ENCODE data around the gene RNU2-63P.
A peak's percentile ranks its signal among the peaks of the same experiment; 100 is the strongest.
"Not testable (repeated sequence)": the region's sequence is repeated elsewhere in the genome, so short reads cannot be mapped to it uniquely, and the experiment has no call there.

The RNU2-63P gene

DNA sequence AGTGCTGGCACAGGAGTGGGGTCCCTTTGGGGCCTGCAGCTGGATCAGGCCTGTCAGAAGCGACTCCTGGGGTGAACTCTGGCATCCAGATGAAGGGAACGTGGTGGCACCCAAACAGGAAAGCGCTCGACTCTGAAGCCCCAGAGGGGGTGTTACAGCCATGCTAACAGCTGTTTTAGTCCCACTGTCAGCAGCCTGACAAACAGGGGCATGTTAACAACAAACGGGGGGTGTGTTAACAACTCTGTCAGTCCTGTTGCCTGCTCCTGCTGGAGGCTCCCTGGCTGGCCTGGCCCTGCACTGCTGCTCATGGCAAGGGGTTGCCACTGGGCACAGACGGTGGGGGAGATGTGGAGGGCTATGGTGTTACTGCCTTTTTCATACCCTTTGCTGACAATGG, 2.6 kb upstream of the RNU2-63P start:
- Histone ChIP-seq H3K9me3 (ENCODE audit: low read length) (no peaks in the 10 kb centered on the region), H2AFZ (ENCODE audit: low read depth, low read length) (no peak overlapping the region), H3K36me3 (ENCODE audit: insufficient read depth, low read length) (no peaks in the 10 kb centered on the region), H3K4me1 (ENCODE audit: insufficient read depth, low read length) (peaks cover 24% of the 10 kb centered on the region), H3K27me3 (ENCODE audit: insufficient read depth, low read length) (no peaks in the 10 kb centered on the region), H3K4me3 (ENCODE audit: low read length) (no peak overlapping the region)

DNA sequence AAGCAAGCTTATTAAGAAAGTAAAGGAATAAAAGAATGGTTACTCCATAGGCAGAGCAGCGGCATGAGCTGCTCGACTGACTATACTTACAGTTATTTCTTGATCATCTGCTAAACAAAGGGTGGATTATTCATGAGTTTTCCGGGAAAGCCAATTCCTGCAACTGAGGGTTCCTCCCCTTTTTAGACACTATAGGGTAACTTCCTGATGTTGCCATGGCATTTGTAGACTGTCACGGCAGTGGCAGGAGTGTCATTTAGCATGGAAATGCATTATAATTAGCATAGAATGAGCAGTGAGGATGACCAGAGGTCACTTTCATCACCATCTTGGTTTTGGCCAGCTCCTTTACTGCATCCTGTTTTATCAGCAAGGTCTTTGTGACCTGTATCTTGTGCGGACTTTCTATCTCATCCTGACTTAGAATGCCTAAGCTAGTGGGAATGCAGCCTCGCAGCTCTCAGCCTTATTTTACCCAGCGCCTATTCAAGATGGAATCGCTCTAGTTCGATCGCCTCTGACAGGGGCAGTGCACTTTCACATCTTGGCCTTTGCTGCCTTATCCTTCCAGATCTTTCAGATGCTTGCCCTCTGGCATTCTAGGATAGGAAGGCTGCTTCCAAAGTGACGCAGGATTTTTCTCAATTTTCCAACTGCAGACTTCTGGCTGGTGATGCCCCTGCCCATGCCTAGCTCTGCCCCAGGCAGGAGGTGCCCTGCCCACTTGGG, 1.9 kb upstream of the RNU2-63P start:
- H3K9me3 ChIP-seq (ENCODE audit: low read length); H2AFZ ChIP-seq (ENCODE audit: low read depth, low read length); H3K36me3 ChIP-seq (ENCODE audit: insufficient read depth, low read length); H3K27me3 ChIP-seq (ENCODE audit: insufficient read depth, low read length): not testable (repeated sequence)
- Histone ChIP-seq H3K4me3 (ENCODE audit: low read length) (peak overlapping the region; percentile 61), H3K4me1 (ENCODE audit: insufficient read depth, low read length) (peaks cover 24% of the 10 kb centered on the region)

- H2AFZ ChIP-seq (ENCODE audit: low read depth, low read length) = not testable (repeated sequence)
- H3K4me3 ChIP-seq (ENCODE audit: low read length) = peak overlapping the region; percentile 61
These were observed 1.4 kb upstream of the RNU2-63P start for GRCh38 chr2:88017780-88018038.

GRCh38 chr2:88016960-88017779, 823 bp upstream of the RNU2-63P start:
- Histone ChIP-seq H3K4me3 (ENCODE audit: low read length) (peak overlapping the region; percentile 61), H2AFZ (ENCODE audit: low read depth, low read length) (peak overlapping the region; percentile 22), H3K36me3 (ENCODE audit: insufficient read depth, low read length) (no peaks in the 10 kb centered on the region), H3K27me3 (ENCODE audit: insufficient read depth, low read length) (no peaks in the 10 kb centered on the region), H3K9me3 (ENCODE audit: low read length) (no peaks in the 10 kb centered on the region), H3K4me1 (ENCODE audit: insufficient read depth, low read length) (peaks cover 24% of the 10 kb centered on the region)

More at GRCh38 chr2:88017780-88018038, 1.4 kb upstream of the RNU2-63P start:
- H3K36me3 ChIP-seq (ENCODE audit: insufficient read depth, low read length); H3K9me3 ChIP-seq (ENCODE audit: low read length); H3K27me3 ChIP-seq (ENCODE audit: insufficient read depth, low read length): not testable (repeated sequence)
- H3K4me1 ChIP-seq (ENCODE audit: insufficient read depth, low read length) = peaks cover 24% of the 10 kb centered on the region

- no peaks in the 10 kb centered on the region for H3K36me3 ChIP-seq (ENCODE audit: insufficient read depth, low read length)
- H3K4me1 ChIP-seq (ENCODE audit: insufficient read depth, low read length) = no peaks in the 10 kb centered on the region
- H3K9me3 ChIP-seq (ENCODE audit: low read length) = no peaks in the 10 kb centered on the region
These were observed 5.3 kb downstream of the RNU2-63P start for GRCh38 chr2:88011011-88011410.

GRCh38 chr2:88010136-88010535, 6.2 kb downstream of the RNU2-63P start:
- H3K9me3 ChIP-seq (ENCODE audit: low read length) = no peaks in the 10 kb centered on the region
- H2AFZ ChIP-seq (ENCODE audit: low read depth, low read length) = no peak overlapping the region
- H3K4me3 ChIP-seq (ENCODE audit: low read length) = no peak overlapping the region
- no peaks in the 10 kb centered on the region for H3K4me1 ChIP-seq (ENCODE audit: insufficient read depth, low read length)
- H3K36me3 ChIP-seq (ENCODE audit: insufficient read depth, low read length) = no peaks in the 10 kb centered on the region
- no peaks in the 10 kb centered on the region for H3K27me3 ChIP-seq (ENCODE audit: insufficient read depth, low read length)

More at GRCh38 chr2:88011011-88011410, 5.3 kb downstream of the RNU2-63P start:
- Histone ChIP-seq H3K4me3 (ENCODE audit: low read length) (no peak overlapping the region), H3K27me3 (ENCODE audit: insufficient read depth, low read length) (no peaks in the 10 kb centered on the region), H2AFZ (ENCODE audit: low read depth, low read length) (no peak overlapping the region)

DNA sequence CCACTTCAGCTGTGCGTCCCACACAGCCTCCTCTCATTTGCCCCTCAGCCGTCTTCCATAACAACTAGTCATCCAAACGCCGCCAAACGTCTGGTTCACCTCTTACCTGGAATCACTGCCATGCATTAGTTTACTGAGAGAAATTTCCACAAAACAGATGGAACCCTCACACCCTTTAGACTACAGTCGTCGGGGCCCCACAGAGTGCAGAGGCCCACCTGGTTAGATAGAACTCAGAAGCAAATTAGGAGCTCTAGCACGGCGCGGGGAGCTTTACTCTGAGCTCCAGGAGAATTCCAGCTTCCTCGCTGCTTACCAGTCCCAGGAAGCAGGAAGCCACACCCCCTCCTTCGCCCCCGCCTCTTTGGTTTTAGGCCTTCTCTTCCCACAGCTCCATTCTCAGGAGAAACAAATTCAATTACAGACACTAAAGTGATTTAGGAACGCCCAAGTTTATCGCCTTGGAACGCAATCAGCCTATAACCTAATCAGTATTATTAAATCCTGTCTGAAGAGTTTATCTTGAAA, 9.4 kb downstream of the RNU2-63P start:
- H3K9me3 ChIP-seq (ENCODE audit: low read length) = no peaks in the 10 kb centered on the region
- H3K27me3 ChIP-seq (ENCODE audit: insufficient read depth, low read length) = no peaks in the 10 kb centered on the region
- no peak overlapping the region for H2AFZ ChIP-seq (ENCODE audit: low read depth, low read length)

GRCh38 chr2:88005776-88006175, 10.6 kb downstream of the RNU2-63P start:
- no peaks in the 10 kb centered on the region for H3K36me3 ChIP-seq (ENCODE audit: insufficient read depth, low read length)
- no peaks in the 10 kb centered on the region for H3K27me3 ChIP-seq (ENCODE audit: insufficient read depth, low read length)
- H3K9me3 ChIP-seq (ENCODE audit: low read length) = no peaks in the 10 kb centered on the region

More for the DNA sequence above, 9.4 kb downstream of the RNU2-63P start:
- no peaks in the 10 kb centered on the region for H3K36me3 ChIP-seq (ENCODE audit: insufficient read depth, low read length)
- H3K4me1 ChIP-seq (ENCODE audit: insufficient read depth, low read length) = no peaks in the 10 kb centered on the region
- H3K4me3 ChIP-seq (ENCODE audit: low read length) = no peak overlapping the region

GRCh38 chr2:88003074-88003755, 13.1 kb downstream of the RNU2-63P start:
- Histone ChIP-seq H3K4me1 (ENCODE audit: insufficient read depth, low read length) (no peaks in the 10 kb centered on the region), H3K9me3 (ENCODE audit: low read length) (no peaks in the 10 kb centered on the region), H3K27me3 (ENCODE audit: insufficient read depth, low read length) (no peaks in the 10 kb centered on the region), H3K36me3 (ENCODE audit: insufficient read depth, low read length) (no peaks in the 10 kb centered on the region), H3K4me3 (ENCODE audit: low read length) (no peak overlapping the region), H2AFZ (ENCODE audit: low read depth, low read length) (peak overlapping the region; percentile 84)

More at GRCh38 chr2:88005776-88006175, 10.6 kb downstream of the RNU2-63P start:
- no peak overlapping the region for H3K4me3 ChIP-seq (ENCODE audit: low read length)
- H3K4me1 ChIP-seq (ENCODE audit: insufficient read depth, low read length) = no peaks in the 10 kb centered on the region
- no peak overlapping the region for H2AFZ ChIP-seq (ENCODE audit: low read depth, low read length)

DNA sequence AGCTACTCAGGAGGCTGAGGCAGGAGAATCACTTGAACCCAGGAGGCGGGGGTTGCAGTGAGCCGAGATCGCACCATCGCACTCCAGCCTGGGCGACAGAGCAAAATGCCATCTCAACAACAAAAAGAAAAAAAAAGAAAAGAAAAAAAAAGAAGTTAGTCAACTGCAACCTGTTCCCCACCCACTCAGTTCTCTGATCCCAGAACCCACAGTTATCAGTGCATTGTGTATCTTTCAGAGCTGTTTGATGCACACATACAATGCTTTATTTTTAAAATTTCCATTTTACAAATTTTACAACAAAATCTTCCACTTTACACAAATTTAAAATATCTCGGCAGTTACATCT, 14.0 kb downstream of the RNU2-63P start:
- no peaks in the 10 kb centered on the region for H3K4me1 ChIP-seq (ENCODE audit: insufficient read depth, low read length)
- no peaks in the 10 kb centered on the region for H3K36me3 ChIP-seq (ENCODE audit: insufficient read depth, low read length)
- H3K27me3 ChIP-seq (ENCODE audit: insufficient read depth, low read length) = no peaks in the 10 kb centered on the region
- H2AFZ ChIP-seq (ENCODE audit: low read depth, low read length) = no peak overlapping the region
- no peaks in the 10 kb centered on the region for H3K9me3 ChIP-seq (ENCODE audit: low read length)
- no peak overlapping the region for H3K4me3 ChIP-seq (ENCODE audit: low read length)

DNA sequence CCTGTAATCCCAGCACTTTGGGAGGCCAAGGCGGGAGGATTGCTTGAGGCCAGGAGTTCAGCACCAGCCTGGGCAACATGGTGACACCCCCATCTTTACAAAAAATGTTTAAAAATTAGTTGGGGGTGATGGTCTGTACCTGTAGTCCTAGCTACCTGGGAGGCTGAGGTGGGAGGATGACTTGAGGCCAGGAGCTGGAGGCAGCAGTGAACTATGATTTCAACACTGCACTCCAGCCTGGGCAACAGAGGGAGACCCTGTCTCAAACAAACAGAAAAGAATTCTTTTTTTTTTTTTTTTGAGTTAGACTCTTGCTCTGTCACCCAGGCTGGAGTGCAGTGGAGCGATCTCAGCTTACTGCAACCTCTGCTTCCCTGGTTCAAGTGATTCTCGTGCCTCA, 15.9 kb downstream of the RNU2-63P start:
- not testable (repeated sequence) for H3K4me1 ChIP-seq (ENCODE audit: insufficient read depth, low read length); H3K9me3 ChIP-seq (ENCODE audit: low read length); H2AFZ ChIP-seq (ENCODE audit: low read depth, low read length); H3K36me3 ChIP-seq (ENCODE audit: insufficient read depth, low read length); H3K4me3 ChIP-seq (ENCODE audit: low read length); H3K27me3 ChIP-seq (ENCODE audit: insufficient read depth, low read length)

DNA sequence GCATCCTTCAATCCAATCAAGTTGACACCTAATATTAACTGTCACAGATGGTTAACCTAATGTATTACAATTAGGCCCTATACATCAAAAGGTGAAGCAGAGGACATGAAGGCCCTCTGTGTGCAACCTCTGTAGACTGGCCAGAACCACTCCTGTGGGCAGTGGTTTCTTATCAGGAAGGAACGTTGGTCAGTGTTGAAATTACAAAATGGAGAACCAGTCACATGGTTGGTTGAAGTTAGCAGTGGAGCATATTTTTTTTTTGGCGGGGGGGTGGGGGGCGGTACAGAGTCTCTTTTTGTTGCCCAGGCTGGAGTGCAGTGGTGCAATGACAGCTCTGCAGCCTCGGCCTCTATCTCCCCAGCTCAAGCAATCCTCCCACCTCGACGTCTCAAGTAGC, 19.8 kb downstream of the RNU2-63P start:
- H2AFZ ChIP-seq (ENCODE audit: low read depth, low read length) = no peak overlapping the region

DNA sequence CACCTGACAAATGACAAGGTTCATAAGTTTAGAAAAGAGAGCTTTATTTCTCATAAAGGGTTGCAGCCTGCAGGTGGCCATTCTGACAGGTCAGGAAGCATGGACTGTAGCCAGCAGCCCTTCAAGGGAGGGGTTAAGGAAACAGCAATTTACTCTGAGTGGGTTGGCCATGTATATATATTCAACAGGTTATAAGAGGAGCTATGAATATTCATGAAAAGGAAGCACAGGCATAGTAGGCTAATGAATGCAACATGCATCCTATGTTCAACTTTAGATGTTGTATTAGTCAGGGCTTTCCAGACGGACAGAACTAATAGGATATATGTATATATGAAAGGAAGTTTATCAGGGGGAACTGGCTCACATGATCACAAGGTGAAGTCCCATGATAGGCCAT, 20.6 kb downstream of the RNU2-63P start:
- H3K27me3 ChIP-seq (ENCODE audit: insufficient read depth, low read length) = no peaks in the 10 kb centered on the region
- no peaks in the 10 kb centered on the region for H3K4me1 ChIP-seq (ENCODE audit: insufficient read depth, low read length)
- no peak overlapping the region for H2AFZ ChIP-seq (ENCODE audit: low read depth, low read length)
- no peaks in the 10 kb centered on the region for H3K9me3 ChIP-seq (ENCODE audit: low read length)
- no peak overlapping the region for H3K4me3 ChIP-seq (ENCODE audit: low read length)
- H3K36me3 ChIP-seq (ENCODE audit: insufficient read depth, low read length) = no peaks in the 10 kb centered on the region

More for the DNA sequence above, 19.8 kb downstream of the RNU2-63P start:
- Histone ChIP-seq H3K4me3 (ENCODE audit: low read length) (no peak overlapping the region), H3K9me3 (ENCODE audit: low read length) (no peaks in the 10 kb centered on the region), H3K4me1 (ENCODE audit: insufficient read depth, low read length) (no peaks in the 10 kb centered on the region), H3K36me3 (ENCODE audit: insufficient read depth, low read length) (no peaks in the 10 kb centered on the region), H3K27me3 (ENCODE audit: insufficient read depth, low read length) (no peaks in the 10 kb centered on the region)

All from neuron (in vitro differentiated cells).